Parathyroid adenoma (tissue), 2 donors: ENCODE results near the gene RGS11.

Source experiments
- H2AFZ ChIP-seq: fragments of 300-600 bp; sonication (generic); one replicate; pipeline ENCODE4 v1.7.0; 2017; ENCODE audit warnings: antibody characterized with exemption, mild to moderate bottlenecking
- H3K27ac ChIP-seq: fragments of 300-600 bp; sonication (generic); one replicate; pipeline ENCODE4 v1.7.0; 2017
- H3K27me3 ChIP-seq: fragments of 300-600 bp; sonication (generic); one replicate; pipeline ENCODE4 v1.7.0; 2017; ENCODE audit warnings: low read length; ENCODE audit not compliant: control insufficient read depth, insufficient read depth
- H3K36me3 ChIP-seq: fragments of 300-600 bp; sonication (generic); one replicate; pipeline ENCODE4 v1.7.0; 2017; ENCODE audit warnings: low read length; ENCODE audit not compliant: control insufficient read depth, insufficient read depth
- H3K4me1 ChIP-seq: fragments of 300-600 bp; sonication (generic); one replicate; pipeline ENCODE4 v1.7.0; 2017; ENCODE audit warnings: control low read depth
- H3K4me2 ChIP-seq: fragments of 300-600 bp; sonication (generic); one replicate; pipeline ENCODE4 v1.7.0; 2017; ENCODE audit warnings: low read length
- H3K4me3 ChIP-seq: fragments of 300-600 bp; sonication (generic); one replicate; pipeline ENCODE4 v1.7.0; 2017; ENCODE audit warnings: low read depth, low read length
- H3K79me2 ChIP-seq: fragments of 300-600 bp; sonication (generic); one replicate; pipeline ENCODE4 v1.7.0; 2017; ENCODE audit warnings: control low read depth
- H3K9ac ChIP-seq: fragments of 300-600 bp; sonication (generic); one replicate; pipeline ENCODE4 v1.7.0; 2017; ENCODE audit warnings: mild to moderate bottlenecking
- H3K9me3 ChIP-seq: fragments of 300-600 bp; sonication (generic); one replicate; pipeline ENCODE4 v1.7.0; 2017; ENCODE audit warnings: low read length; ENCODE audit not compliant: control insufficient read depth
- CTCF ChIP-seq: fragments of 300-600 bp; sonication (generic); IDR thresholded peaks from one replicate; pipeline ENCODE4 v1.7.0; 2017; ENCODE audit warnings: antibody characterized with exemption, mild to moderate bottlenecking
- donor health status: primary hyperparathyroidism.

The RGS11 gene

GRCh38 chr16:314795-315299 is 39.1 kb upstream of the RGS11 start:
- Histone ChIP-seq H3K79me2 (peaks cover 46% of the 10 kb centered on the region), H3K4me3 (no peak overlapping the region), H3K4me1 (no peaks in the 10 kb centered on the region), H3K9me3 (no peaks in the 10 kb centered on the region), H3K36me3 (no peaks in the 10 kb centered on the region), H3K27ac (no peak overlapping the region), H3K4me2 (no peak overlapping the region), H3K27me3 (no peaks in the 10 kb centered on the region), H3K9ac (no peak overlapping the region), H2AFZ (no peak overlapping the region)
- no peak for TF ChIP-seq CTCF

GRCh38 chr16:314351-314750 is 38.6 kb upstream of the RGS11 start:
- Histone ChIP-seq H3K27me3 (no peaks in the 10 kb centered on the region), H3K4me1 (no peaks in the 10 kb centered on the region), H3K79me2 (peaks cover 43% of the 10 kb centered on the region), H3K9ac (no peak overlapping the region), H3K4me3 (no peak overlapping the region), H3K4me2 (no peak overlapping the region), H3K36me3 (no peaks in the 10 kb centered on the region), H2AFZ (no peak overlapping the region), H3K9me3 (no peaks in the 10 kb centered on the region), H3K27ac (no peak overlapping the region)
- no peak for TF ChIP-seq CTCF

GRCh38 chr16:311725-312124 is 36.0 kb upstream of the RGS11 start:
- H3K27me3 ChIP-seq = no peaks in the 10 kb centered on the region
- no peak overlapping the region for H3K27ac ChIP-seq
- peaks cover 19% of the 10 kb centered on the region for H3K79me2 ChIP-seq
- no peaks in the 10 kb centered on the region for H3K4me1 ChIP-seq
- H3K4me2 ChIP-seq = no peak overlapping the region
- no peak overlapping the region for H3K9ac ChIP-seq
- H2AFZ ChIP-seq = no peak overlapping the region
- no peaks in the 10 kb centered on the region for H3K9me3 ChIP-seq
- no peaks in the 10 kb centered on the region for H3K36me3 ChIP-seq
- no peak for TF ChIP-seq CTCF
- no peak overlapping the region for H3K4me3 ChIP-seq

- Histone ChIP-seq H3K36me3 (no peaks in the 10 kb centered on the region), H3K79me2 (peaks cover 13% of the 10 kb centered on the region), H3K27ac (no peak overlapping the region), H2AFZ (no peak overlapping the region), H3K9ac (no peak overlapping the region), H3K4me3 (no peak overlapping the region), H3K9me3 (no peaks in the 10 kb centered on the region), H3K27me3 (no peaks in the 10 kb centered on the region), H3K4me2 (no peak overlapping the region), H3K4me1 (no peaks in the 10 kb centered on the region)
- TF ChIP-seq CTCF = no peak
Measured at GRCh38 chr16:309476-309875, 33.7 kb upstream of the RGS11 start.

GRCh38 chr16:307691-308312 is 32.1 kb upstream of the RGS11 start:
- Histone ChIP-seq H2AFZ (no peak overlapping the region), H3K9me3 (no peaks in the 10 kb centered on the region), H3K9ac (no peak overlapping the region), H3K27ac (no peak overlapping the region), H3K4me2 (no peak overlapping the region), H3K27me3 (no peaks in the 10 kb centered on the region), H3K4me1 (no peaks in the 10 kb centered on the region), H3K79me2 (peaks cover 3% of the 10 kb centered on the region), H3K36me3 (no peaks in the 10 kb centered on the region), H3K4me3 (no peak overlapping the region)
- no peak for TF ChIP-seq CTCF
